Erythroblast (primary cell): ENCODE data around the gene RNF43.
"Not testable (repeated sequence)": the region's sequence is repeated elsewhere in the genome, so short reads cannot be mapped to it uniquely, and the experiment has no call there.

Experiments
- DNase-seq, 2 experiments: peaks; one replicate each; lab custom pipeline; 2025; lab: John Stamatoyannopoulos, UW
- GATA1 ChIP-seq: IDR thresholded peaks from 2 replicates; pipeline ENCODE4 v1.6.1; 2011; ENCODE audit warnings: low read depth, mild to moderate bottlenecking, control low read depth, low read length, moderate library complexity
- POLR2A ChIP-seq: IDR thresholded peaks from 2 replicates; pipeline ENCODE4 v1.6.1; 2011; ENCODE audit warnings: mild to moderate bottlenecking, low read length

The RNF43 gene

DNA sequence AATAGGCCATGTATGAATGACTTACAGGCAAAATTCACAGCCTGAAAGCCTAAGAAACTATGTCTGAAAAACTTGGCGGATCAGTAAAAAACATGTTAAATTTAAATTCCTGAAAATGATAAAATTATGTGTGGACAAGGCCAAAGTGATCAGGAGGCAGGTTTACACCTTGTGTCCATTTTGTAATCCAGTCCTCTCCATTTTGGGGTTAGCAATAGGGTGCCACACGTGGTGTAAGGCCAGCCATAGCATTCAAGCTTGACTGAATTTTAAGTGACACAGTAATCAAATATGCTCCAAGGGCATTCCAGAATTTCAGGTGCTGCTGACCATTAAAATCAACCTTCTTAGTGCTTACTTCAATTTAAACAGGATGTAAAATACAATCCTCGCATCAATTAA, 2.7 kb downstream of the RNF43 start:
- DNase-seq = no peak
- no peak for TF ChIP-seq POLR2A

DNA sequence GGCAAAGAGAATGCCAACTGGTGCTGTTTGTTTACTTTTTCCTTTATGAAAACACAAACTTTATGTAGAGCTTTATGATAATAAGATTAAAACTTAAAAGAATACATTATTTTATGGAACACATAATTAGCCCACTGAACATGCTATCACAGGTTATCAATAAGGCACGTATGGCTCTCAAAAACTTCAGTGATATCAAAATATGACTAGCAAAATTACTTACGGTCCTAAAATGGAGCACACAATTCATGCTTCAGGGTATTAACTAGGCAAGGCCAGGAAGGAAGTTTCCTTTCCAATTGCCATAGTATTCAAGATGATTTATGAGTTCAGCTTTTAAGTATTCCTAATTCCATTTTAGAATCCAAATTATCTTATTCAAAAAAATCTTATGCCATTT, 3.6 kb downstream of the RNF43 start:
- TF ChIP-seq POLR2A (no peak), GATA1 (no peak)
- no peak for DNase-seq

DNA sequence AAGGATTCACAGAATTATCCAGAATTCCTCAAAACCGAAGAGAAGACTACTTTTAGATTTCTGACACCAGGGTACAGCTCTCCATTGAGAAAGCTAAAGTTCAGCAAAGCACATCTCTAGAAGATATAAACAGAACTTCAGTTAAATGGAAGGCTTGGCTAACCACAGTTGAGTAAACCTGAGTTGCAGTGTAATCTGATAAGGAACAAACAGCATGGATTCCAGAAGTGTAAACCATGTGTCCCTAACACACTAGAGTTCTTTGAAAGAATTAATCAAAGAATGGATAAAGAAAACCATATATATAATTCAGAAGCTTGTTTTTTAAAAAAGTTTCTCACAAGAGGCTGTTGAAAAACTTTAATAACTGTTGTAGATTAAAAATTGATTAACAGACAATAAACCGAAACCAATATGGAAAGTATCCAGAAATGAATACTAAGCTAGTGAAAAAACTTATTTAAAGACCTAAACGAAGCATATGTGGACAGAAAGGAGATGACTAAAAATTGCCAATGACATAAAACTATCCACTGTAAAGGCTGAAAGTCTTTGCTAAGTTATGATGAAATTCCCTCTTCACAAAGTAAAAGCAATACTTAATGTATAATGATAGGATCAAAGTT, 4.3 kb downstream of the RNF43 start:
- DNase-seq = no peak

DNA sequence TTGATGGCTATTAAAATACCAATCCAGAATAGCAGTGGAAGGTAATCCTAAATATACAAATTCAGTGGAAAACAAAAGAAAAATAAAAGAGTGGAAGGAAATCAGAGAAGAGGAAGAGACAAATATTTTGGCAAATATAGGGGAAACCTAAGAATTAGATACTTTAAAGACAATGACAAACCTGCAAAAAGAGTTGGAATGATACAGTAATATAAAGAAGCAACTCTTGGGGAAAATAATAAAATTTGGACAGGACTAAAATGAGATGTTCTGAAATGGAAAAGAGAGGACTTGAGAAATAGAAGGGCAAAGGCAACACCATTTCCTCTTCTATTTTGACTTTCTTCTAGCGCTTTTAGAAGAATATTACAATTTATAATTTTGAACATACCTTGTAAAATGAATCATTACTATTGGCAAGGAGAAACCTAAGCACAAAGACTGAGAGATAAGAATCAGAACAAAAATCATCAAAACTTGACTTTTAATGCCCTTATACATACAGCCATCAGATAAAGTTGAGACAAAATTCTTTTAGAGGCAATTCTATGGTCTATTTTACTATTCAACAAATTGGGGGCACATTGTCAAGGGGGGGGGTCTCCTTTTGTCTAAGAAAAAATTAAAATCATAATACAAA, 5.2 kb downstream of the RNF43 start:
- DNase-seq = no peak
- no peak for TF ChIP-seq POLR2A

More for the DNA sequence above, 4.3 kb downstream of the RNF43 start:
- TF ChIP-seq POLR2A (no peak), GATA1 (no peak)

DNA sequence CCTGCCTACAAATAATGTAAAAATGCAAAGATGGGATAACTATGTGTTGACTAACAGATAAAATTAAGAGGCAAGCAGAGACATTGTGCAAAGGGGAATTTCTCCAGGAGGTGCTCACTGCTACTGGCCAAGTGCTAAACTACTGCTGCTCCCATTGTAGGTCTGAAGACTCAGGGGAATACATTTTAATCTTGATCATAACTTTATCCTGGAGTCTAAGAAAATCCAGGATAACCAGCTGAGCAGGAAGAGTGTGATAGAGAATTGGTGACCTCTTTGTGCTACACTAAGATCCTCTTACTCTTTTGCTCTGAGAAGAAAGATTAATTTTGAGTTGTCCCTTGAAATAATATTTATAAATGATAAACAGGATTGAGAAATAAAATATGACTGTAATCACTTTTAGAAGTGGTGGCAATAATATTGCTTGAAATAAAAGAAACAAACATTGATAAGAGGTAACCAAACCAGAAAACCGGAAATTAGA, 5.9 kb downstream of the RNF43 start:
- no peak for DNase-seq
- TF ChIP-seq GATA1 = no peak
- no peak for TF ChIP-seq POLR2A

DNA sequence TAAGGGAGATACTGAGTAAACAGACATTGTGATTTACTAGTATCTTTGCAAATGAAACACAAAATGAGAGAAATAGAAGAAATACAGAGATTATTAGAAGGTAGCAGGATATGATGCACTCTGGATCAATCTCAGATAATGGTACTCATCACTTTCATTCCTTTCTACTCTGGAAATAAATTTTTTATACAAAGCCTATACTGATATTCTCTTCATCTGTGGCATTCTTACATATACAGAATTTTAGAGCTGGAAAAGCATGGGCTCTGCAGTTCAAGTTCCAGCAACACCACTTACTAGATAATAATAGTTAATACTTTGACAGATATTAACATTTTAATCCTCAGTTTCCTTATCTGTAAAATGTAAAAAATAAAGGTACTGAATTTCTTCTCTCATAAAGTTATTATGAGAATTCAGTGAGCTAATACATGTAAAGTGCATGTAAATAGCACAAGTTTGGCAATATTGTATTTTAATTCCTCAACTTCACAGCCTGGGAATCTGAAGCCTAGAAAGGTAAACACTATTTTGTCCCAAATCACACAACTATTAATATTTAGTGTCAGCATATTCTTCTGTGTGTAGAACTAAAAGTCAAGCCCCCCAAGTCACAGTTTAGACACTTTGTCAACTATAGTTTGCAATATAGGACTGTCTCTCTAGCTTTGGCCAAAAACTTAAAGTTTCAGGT, 6.5 kb downstream of the RNF43 start:
- no peak for DNase-seq
- TF ChIP-seq GATA1 (no peak), POLR2A (no peak)

DNA sequence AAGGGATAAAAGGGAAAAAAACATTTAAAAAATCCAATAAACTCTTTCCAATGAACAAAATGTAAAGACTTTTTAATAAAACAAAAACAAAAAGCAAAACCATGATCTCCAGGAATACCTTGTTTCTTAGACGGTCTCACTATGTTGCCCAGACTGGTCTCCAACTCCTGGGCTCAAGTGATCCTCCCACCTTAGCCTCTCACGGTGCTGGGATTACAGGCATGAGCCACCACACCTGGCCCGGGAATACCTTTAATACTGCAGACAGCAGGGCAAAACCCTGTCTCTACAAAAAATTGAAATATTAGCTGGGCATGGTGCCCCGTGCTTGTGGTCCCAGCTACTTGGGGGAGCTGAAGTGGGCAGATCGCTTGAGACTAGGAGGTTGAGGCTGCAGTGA, 7.9 kb downstream of the RNF43 start:
- TF ChIP-seq POLR2A (no peak), GATA1 (no peak)
- DNase-seq = no peak

DNA sequence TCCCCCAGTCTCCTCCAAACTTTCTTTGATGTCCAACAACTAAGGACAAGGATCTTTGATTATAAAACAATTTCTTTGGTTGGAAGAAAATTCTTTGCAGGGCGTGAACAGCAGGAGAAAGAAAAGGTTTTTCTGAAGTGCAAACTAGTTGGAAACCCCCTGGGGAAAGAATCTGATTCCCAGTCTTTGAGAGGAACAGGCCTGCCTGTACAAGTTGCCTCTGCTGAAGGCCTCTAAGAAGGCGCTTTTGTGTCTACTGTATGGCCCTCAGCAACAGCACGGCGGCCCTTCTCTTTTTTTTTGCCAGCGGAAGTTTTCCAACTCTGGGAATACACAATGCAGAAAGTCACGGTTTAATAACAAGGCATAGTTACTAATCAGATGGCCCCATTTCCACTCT, 14.0 kb downstream of the RNF43 start:
- TF ChIP-seq POLR2A (no peak), GATA1 (no peak)
- no peak for DNase-seq

DNA sequence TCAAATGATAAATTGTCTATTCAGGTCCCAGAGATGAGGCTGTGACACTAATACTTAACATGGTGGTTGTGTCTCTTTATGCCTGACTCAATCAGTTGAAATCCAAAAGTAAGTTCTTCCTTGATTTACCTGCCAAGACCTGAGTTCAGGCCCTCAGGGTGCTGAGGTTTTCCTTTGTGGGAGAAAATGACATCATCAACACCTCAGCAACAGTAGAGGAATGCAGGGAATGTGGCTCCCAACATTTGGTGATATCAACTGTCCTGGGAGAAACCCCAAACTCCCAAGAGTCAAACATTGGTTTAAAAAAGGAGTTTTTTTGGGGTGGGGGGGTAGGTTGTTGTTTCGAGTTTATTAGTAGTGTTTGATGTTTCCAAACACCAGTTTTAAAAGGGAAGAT, 14.7 kb downstream of the RNF43 start:
- DNase-seq = no peak
- TF ChIP-seq GATA1 (no peak), POLR2A (no peak)

DNA sequence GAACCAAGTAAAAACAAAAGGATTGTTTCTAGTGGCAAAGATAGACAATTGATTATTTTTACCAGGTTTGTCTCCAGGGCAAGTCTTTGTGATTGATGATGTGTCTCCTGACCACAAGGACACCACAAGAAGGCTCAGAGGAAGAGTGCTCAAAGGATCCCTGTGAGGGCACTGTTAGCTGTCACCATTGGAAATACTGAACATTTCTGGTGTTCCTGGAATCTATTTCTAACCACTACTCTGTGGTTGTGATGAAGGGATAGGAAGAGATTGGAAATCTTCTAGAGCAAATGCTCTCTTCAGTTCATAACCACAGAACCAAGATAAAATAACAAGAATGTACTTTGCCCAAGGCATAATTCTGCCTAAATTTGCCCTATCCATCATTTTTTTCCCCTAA, 15.3 kb downstream of the RNF43 start:
- TF ChIP-seq POLR2A (no peak), GATA1 (no peak)
- DNase-seq = no peak

DNA sequence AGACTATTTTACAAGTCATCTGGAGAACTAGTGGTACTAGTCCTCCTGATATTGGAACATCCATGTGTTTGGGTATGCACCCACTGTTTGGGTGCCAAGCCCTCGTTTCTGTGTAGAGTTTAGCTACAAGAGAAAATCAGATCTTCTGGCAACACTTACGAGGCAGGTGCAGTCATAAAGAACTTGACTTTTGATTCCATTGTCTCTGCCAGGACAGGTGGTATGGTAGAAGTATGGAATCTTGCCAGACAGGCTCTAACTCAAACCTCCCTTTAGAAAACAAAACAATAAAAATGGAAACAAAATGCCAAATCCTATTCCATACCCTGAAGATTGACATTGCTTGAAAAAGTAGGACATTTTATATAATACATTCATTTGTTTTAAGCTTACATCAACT, 16.0 kb downstream of the RNF43 start:
- no peak for DNase-seq
- no peak for TF ChIP-seq GATA1
- TF ChIP-seq POLR2A = no peak

DNA sequence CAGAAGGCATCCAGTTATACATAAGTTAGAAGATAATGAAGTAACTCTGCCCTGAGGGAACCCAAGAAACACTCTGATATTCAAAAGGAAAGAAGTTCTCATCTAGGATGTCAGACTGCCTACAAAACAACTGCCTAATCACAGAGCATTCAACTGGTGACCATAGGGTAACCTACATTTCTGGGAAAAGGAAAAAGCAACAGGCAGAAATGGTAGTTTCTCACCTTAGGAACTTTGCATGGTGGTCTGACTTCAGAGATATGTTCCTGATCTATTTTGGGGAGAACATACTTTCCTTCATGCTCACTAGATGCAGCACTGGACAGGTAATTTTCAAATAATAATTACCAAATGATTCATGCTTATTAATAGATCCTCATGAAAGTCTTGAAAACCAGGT, 16.5 kb downstream of the RNF43 start:
- TF ChIP-seq GATA1 = no peak
- TF ChIP-seq POLR2A = no peak
- DNase-seq = no peak

DNA sequence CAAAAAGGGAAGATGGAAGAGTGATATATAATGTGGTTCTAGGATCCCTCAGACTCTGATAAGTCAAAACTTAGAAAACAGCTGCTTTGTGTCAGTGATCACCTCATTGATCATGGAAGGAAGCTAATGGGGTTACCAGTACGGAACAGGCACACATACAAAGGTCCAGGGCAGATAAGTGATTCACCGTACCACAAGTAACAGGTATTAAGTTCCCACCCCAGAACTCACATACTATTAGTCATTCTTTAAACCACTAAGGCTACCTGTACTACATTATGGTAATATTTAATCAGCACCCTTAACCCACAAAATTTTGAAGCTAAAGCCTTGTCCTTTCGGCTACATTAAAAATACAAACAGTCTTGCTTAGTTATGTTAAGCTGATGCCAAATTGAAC, 17.4 kb downstream of the RNF43 start:
- TF ChIP-seq POLR2A (no peak), GATA1 (no peak)
- no peak for DNase-seq

DNA sequence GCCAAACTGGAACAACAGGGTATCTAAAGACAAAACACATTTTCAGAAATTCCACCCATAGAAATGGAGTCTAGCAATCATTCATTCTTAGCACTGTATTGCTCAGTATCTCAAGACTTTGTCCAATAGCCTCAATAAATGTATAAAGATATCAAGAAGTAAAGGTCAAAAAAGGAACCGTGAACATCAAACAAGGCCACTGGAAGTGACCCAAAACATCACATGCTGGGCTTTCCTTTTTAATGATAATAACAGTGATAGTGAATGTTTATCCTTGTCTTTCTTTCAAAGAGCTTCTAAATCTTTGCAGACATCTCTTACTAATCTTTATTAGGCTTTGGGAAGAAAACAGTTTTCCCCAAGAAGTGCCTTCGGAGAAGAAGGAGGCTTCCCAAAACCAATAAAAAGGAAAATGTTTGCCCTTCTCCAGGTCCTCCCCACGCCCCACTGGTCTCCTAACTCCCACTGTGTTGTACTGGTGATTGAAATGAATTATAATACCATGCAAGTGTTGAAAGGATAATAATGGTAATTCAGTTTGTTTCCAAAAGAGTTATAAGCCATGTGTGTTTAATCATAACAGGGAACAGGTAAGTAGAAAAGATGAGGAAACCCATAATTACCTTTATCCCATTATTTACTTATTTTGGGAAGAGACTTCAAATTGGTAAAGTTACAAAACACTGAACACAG, 18.6 kb downstream of the RNF43 start:
- DNase-seq = no peak
- TF ChIP-seq POLR2A (no peak), GATA1 (no peak)

DNA sequence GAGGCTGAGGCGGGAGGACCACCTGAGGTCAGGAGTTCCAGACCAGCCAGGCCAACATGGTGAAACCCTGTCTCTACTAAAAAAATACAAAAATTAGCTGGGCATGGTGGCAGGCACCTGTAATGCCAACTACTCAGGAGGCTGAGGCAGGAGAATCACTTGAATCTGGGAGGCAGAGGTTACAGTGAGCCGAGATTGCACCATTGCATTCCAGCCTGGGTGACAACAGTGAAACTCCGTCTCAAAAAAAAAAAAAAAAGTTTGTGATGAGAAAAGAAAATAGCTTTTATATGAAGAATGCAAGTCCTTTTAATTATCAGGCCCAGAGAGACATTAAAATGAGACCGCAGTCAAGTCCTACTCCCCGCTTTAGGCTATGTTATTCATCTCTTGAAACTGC, 19.9 kb downstream of the RNF43 start:
- not testable (repeated sequence) for DNase-seq
